OCI-LY3 (cell line): ENCODE results near the gene SOCS1.

Experiments
- H2AFZ ChIP-seq: fragments of 200-600, 300-600 bp; shearing (Covaris generic); 2 replicates; pipeline ENCODE4 v1.6.0; 2014; ENCODE audit warnings: antibody characterized with exemption, low read depth, low read length
- H3K27ac ChIP-seq: fragments of 200-600, 300-600 bp; sonication (generic); 2 replicates; pipeline ENCODE4 v1.5.1; 2014; ENCODE audit warnings: mild to moderate bottlenecking, low read length, moderate library complexity, mixed read lengths
- H3K27me3 ChIP-seq: fragments of 200-600, 300-600 bp; sonication (generic); 2 replicates; pipeline ENCODE4 v1.6.1; 2014; ENCODE audit warnings: low read depth, low read length, mixed read lengths
- H3K36me3 ChIP-seq: fragments of 200-600, 300-600 bp; sonication (generic); replicated peaks from 2 replicates; pipeline ENCODE3; 2014; ENCODE audit warnings: low read depth, low read length, mixed read lengths
- H3K4me1 ChIP-seq: fragments of 300-600, 200-600 bp; sonication (generic); 2 replicates; pipeline ENCODE4 v1.6.1; 2014; ENCODE audit warnings: low read length, mixed read lengths
- H3K4me2 ChIP-seq: fragments of 200-600, 300-600 bp; sonication (generic); 2 replicates; pipeline ENCODE4 v1.6.1; 2014; ENCODE audit warnings: low read length, mixed read lengths
- H3K4me3 ChIP-seq: fragments of 300-600, 200-600 bp; sonication (generic); 2 replicates; pipeline ENCODE4 v1.5.1; 2014; ENCODE audit warnings: antibody characterized with exemption, mild to moderate bottlenecking, low read length, moderate library complexity
- H3K79me2 ChIP-seq: fragments of 300-600, 200-600 bp; shearing (Covaris generic); 2 replicates; pipeline ENCODE4 v1.6.1; 2014; ENCODE audit warnings: mild to moderate bottlenecking, low read length, mixed read lengths
- H3K9ac ChIP-seq: fragments of 300-600, 200-600 bp; shearing (Covaris generic); 2 replicates; pipeline ENCODE4 v1.6.0; 2014; ENCODE audit warnings: mild to moderate bottlenecking, low read length, moderate library complexity
- H3K9me3 ChIP-seq: fragments of 200-600, 300-600 bp; shearing (Covaris generic); 2 replicates; pipeline ENCODE4 v1.6.1; 2014; ENCODE audit warnings: low read length, mixed read lengths; ENCODE audit not compliant: insufficient read depth
- H4K20me1 ChIP-seq: fragments of 200-600, 300-600 bp; sonication (generic); 2 replicates; pipeline ENCODE4 v1.6.1; 2016; ENCODE audit warnings: low read length, mixed read lengths; ENCODE audit not compliant: insufficient read depth
- EZH2phosphoT487 ChIP-seq: fragments of 200-600 bp; shearing (Covaris generic); IDR thresholded peaks from 2 replicates; pipeline ENCODE4 v1.6.1; 2018; ENCODE audit warnings: antibody characterized with exemption, mixed run types, low read depth
- TF ChIP-seq, protein P1 (sequence below): fragments of 200-600, 300-600 bp; sonication (generic); IDR thresholded peaks from 2 replicates; pipeline ENCODE4 v1.5.1; 2014; ENCODE audit warnings: antibody characterized with exemption, low read length, low read depth

SOCS1 gene

DNA sequence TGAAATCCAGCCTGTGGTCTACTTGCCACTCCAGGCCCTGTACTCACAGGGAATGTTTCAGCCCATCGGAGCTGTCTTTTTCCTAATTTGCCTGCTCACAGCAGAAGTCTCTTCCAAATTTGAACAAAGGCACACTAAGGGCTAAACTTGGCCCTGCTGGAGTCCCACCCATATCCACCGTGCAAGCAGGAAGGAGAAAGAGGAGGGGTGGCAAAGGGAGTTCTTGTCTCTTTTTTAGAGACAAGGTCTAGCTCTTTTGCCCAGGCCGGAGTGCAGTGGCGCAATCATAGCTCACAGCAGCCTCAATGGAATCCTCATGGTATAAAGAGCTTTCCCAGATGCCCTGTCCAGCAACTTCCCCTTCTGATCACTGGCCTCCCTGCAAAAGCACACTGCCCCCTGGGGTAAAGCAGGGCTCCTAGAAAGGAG lies 27.8 kb upstream of the SOCS1 start:
- TF ChIP-seq, protein P1, sequence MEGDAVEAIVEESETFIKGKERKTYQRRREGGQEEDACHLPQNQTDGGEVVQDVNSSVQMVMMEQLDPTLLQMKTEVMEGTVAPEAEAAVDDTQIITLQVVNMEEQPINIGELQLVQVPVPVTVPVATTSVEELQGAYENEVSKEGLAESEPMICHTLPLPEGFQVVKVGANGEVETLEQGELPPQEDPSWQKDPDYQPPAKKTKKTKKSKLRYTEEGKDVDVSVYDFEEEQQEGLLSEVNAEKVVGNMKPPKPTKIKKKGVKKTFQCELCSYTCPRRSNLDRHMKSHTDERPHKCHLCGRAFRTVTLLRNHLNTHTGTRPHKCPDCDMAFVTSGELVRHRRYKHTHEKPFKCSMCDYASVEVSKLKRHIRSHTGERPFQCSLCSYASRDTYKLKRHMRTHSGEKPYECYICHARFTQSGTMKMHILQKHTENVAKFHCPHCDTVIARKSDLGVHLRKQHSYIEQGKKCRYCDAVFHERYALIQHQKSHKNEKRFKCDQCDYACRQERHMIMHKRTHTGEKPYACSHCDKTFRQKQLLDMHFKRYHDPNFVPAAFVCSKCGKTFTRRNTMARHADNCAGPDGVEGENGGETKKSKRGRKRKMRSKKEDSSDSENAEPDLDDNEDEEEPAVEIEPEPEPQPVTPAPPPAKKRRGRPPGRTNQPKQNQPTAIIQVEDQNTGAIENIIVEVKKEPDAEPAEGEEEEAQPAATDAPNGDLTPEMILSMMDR, result no peak
- TF ChIP-seq EZH2phosphoT487, result no peak
- no peaks in the 10 kb centered on the region for H3K27me3 ChIP-seq
- no peak overlapping the region for H3K4me2 ChIP-seq
- H3K27ac ChIP-seq, result no peak overlapping the region
- H3K4me1 ChIP-seq, result peaks cover 38% of the 10 kb centered on the region
- H4K20me1 ChIP-seq, result no peaks in the 10 kb centered on the region
- H3K9ac ChIP-seq, result no peak overlapping the region
- H3K9me3 ChIP-seq, result no peaks in the 10 kb centered on the region
- H3K79me2 ChIP-seq, result no peaks in the 10 kb centered on the region
- no peak overlapping the region for H2AFZ ChIP-seq
- H3K36me3 ChIP-seq, result peaks cover 6% of the 10 kb centered on the region
- no peak overlapping the region for H3K4me3 ChIP-seq

DNA sequence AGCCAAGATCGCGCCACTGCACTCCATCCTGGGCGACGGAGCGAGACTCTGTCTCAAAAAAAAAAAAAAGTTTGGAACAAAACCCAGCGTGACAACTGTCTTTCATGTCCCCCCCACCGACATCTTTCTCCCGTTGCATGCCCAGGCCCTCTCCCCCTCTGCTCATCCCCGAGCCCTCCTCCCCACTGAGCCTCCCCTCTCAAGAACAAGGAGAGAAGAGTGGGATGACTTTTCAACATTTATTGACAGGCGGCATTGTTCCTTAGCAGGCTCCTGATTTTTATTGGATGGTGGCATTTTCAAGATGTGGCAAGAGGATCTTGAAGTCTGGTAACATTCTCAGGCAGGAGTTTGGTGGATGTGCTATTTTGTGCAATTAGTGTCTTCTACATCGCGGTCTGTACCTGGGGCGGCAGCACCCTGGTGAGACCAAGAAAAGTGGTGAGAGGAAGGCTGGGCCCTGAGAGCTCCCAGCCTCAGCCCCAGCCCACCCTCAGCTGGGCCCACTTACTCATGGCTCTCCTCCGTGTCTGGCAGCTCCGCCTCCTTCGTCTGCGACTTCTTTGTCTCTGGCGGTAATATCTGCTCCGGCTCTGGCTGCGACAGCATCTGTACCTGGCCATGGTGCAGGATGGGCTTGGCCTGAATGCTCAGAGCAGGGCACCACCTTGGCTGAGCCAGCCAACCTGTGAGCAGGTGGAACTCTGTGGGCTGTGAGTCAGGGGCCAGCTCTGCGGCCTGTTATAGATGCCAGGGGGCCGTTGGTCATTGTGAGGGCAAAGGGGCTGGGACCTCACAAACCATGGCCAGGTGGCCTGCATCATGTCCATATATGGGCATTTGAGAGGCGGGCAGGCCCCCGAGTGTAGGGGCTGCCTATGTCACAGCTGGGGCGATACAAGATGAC lies 24.9 kb upstream of the SOCS1 start, which contains the start of gene PRM1:
PRM1 (minus strand) TSS at position 715 of the 907 bp plus-strand sequence; CDS start at position 623, 92 bp downstream.
- no peak for TF ChIP-seq EZH2phosphoT487
- TF ChIP-seq, protein P1, result no peak
- H3K9me3 ChIP-seq, result no peaks in the 10 kb centered on the region
- no peak within 1 kb of the TSS for H3K4me2 ChIP-seq
- peaks cover 3% of the 10 kb centered on the region for H3K36me3 ChIP-seq
- H3K4me1 ChIP-seq, result peaks cover 25% of the 10 kb centered on the region
- H3K27me3 ChIP-seq, result 0 out of 2 replicates have a peak, but pooled peaks cover 6% of the 10 kb centered on the region
- no peak within 1 kb of the TSS for H3K9ac ChIP-seq
- H4K20me1 ChIP-seq, result no peaks in the 10 kb centered on the region
- H3K4me3 ChIP-seq, result no peak within 1 kb of the TSS
- no peaks in the 10 kb centered on the region for H3K79me2 ChIP-seq
- no peak within 1 kb of the TSS for H3K27ac ChIP-seq
- H2AFZ ChIP-seq, result no peak within 1 kb of the TSS

DNA sequence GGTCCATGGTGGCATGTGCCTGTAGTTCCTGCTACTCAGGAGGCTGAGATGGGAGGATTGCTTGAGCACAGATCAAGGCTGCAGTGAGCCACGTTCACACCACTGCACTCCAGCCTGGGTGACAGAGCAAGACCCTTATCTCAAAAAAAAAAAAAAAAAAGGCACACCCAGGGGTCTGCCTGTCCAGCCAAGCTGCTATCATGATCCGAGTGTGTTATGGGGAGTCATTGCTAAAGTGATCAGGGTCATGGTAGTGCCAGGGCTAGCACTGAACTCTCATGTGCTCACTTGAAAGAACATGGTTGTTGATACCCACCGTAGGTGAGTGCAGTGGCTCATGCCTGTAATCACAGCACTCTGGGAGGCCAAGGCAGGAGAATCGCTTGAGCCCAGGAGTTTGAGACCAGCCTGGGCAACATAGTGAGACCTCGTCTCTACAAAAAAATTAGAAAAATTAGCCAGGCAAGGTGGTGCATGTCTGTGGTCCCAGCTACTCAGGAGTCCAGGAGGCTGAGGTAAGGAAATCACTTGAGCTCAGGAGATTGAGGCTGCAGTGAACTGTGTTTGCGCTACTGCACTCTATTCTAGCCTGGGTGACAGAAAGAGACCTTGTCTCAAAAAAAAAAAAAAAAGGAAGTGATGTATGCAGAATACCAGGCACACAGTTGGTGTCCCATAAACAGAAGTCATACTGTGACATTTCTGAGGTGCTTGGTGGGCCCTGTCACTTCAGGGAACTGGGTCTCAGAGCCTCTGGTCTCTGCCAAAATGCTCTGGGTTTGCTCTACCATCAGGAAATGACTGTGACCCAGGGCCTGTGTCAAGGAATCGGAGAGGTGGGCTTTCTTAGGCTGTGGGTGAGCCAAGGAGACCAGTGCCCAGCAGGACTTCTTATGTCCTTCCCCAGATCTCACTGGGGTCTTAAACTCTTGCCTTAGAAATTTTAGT lies 23.0 kb upstream of the SOCS1 start:
- Histone ChIP-seq H3K9me3 (no peaks in the 10 kb centered on the region), H3K4me1 (peaks cover 14% of the 10 kb centered on the region), H3K4me3 (no peak overlapping the region), H3K4me2 (peak overlapping the region; percentile 41), H3K27me3 (peaks cover 9% of the 10 kb centered on the region; the same call in 1 of the 2 replicates), H3K27ac (no peak overlapping the region), H3K79me2 (no peaks in the 10 kb centered on the region), H3K9ac (no peak overlapping the region), H2AFZ (peak overlapping the region; percentile 48), H3K36me3 (no peaks in the 10 kb centered on the region), H4K20me1 (no peaks in the 10 kb centered on the region)
- TF ChIP-seq EZH2phosphoT487, result no peak
- TF ChIP-seq, protein P1, result no peak
